H9 (cell line): Measurements from ENCODE around the gene ABR. TPM values are rescaled to one million over a fixed set of nuclear protein-coding genes. Genes with fewer than 3 reads are reported as not detected.

Source experiments
- DNase-seq: peaks from one replicate; pipeline ENCODE4 v3.0.0-alpha.2; 2017
- H2AFZ ChIP-seq: one replicate; pipeline ENCODE4 v1.6.1; 2013; ENCODE audit warnings: mild to moderate bottlenecking, low read length, control low read depth, moderate library complexity
- H2AK5ac ChIP-seq: 2 replicates; pipeline ENCODE4 v1.6.1; 2013; ENCODE audit warnings: low read length, control low read depth, mixed read lengths; ENCODE audit not compliant: insufficient read length
- H2BK120ac ChIP-seq: one replicate; pipeline ENCODE4 v1.6.1; 2013; ENCODE audit warnings: low read depth, mild to moderate bottlenecking, low read length, control low read depth, inconsistent platforms; ENCODE audit not compliant: poor library complexity, severe bottlenecking
- H2BK12ac ChIP-seq: 2 replicates; pipeline ENCODE4 v1.6.1; 2013; ENCODE audit warnings: low read length, control low read depth, mixed read lengths, low read depth; ENCODE audit not compliant: insufficient read length
- H2BK15ac ChIP-seq: 2 replicates; pipeline ENCODE4 v1.6.1; 2013; ENCODE audit warnings: low read depth, low read length, control low read depth
- H2BK20ac ChIP-seq: one replicate; pipeline ENCODE4 v1.6.1; 2013; ENCODE audit warnings: low read depth, mild to moderate bottlenecking, low read length, control low read depth, inconsistent platforms; ENCODE audit not compliant: poor library complexity, severe bottlenecking
- H2BK5ac ChIP-seq: 2 replicates; pipeline ENCODE4 v1.6.1; 2013; ENCODE audit warnings: low read length, control low read depth, mixed read lengths; ENCODE audit not compliant: insufficient read length
- H3K14ac ChIP-seq: 2 replicates; pipeline ENCODE4 v1.6.1; 2013; ENCODE audit warnings: low read length, control low read depth; ENCODE audit not compliant: insufficient read depth
- H3K18ac ChIP-seq: 2 replicates; pipeline ENCODE4 v1.6.1; 2013; ENCODE audit warnings: low read depth, mild to moderate bottlenecking, mixed read lengths, low read length, control low read depth; ENCODE audit not compliant: insufficient read length
- H3K23ac ChIP-seq: 2 replicates; pipeline ENCODE4 v1.6.1; 2013; ENCODE audit warnings: low read length, control low read depth, mixed read lengths, low read depth; ENCODE audit not compliant: insufficient read length
- H3K23me2 ChIP-seq: 2 replicates; pipeline ENCODE4 v1.6.1; 2013; ENCODE audit warnings: low read depth, mild to moderate bottlenecking, mixed read lengths, low read length, control low read depth; ENCODE audit not compliant: insufficient read length, poor library complexity, severe bottlenecking
- H3K27ac ChIP-seq: 2 replicates; pipeline ENCODE4 v1.5.1; 2013; ENCODE audit warnings: low read length, control low read depth, mixed read lengths, low read depth; ENCODE audit not compliant: insufficient read length
- H3K27me3 ChIP-seq: 2 replicates; pipeline ENCODE4 v1.6.1; 2013; ENCODE audit warnings: low read length, control low read depth, inconsistent platforms; ENCODE audit not compliant: insufficient read depth
- H3K4ac ChIP-seq: 2 replicates; pipeline ENCODE4 v1.6.1; 2013; ENCODE audit warnings: low read depth, mild to moderate bottlenecking, control low read depth, inconsistent platforms, low read length, moderate library complexity
- H3K4me1 ChIP-seq: 2 replicates; pipeline ENCODE4 v1.6.1; 2013; ENCODE audit warnings: low read length, control low read depth, inconsistent platforms; ENCODE audit not compliant: insufficient read depth
- H3K4me2 ChIP-seq: 2 replicates; pipeline ENCODE4 v1.6.1; 2013; ENCODE audit warnings: low read length, control low read depth, mixed read lengths; ENCODE audit not compliant: insufficient read length, insufficient read depth
- H3K56ac ChIP-seq: 2 replicates; pipeline ENCODE4 v1.6.1; 2013; ENCODE audit warnings: low read depth, mild to moderate bottlenecking, mixed read lengths, low read length, control low read depth; ENCODE audit not compliant: insufficient read length
- H3K79me1 ChIP-seq: 2 replicates; pipeline ENCODE4 v1.6.1; 2013; ENCODE audit warnings: low read depth, mild to moderate bottlenecking, moderate library complexity, low read length, control low read depth, inconsistent platforms; ENCODE audit not compliant: insufficient read depth, poor library complexity, severe bottlenecking
- H3K79me2 ChIP-seq: 2 replicates; pipeline ENCODE4 v1.6.1; 2013; ENCODE audit warnings: low read length, control low read depth, inconsistent platforms; ENCODE audit not compliant: insufficient read depth
- H3K9ac ChIP-seq: 2 replicates; pipeline ENCODE4 v1.6.1; 2013; ENCODE audit warnings: low read length, control low read depth, mixed read lengths; ENCODE audit not compliant: insufficient read length; ENCODE audit errors: extremely low read depth
- H3K9me3 ChIP-seq: one replicate; pipeline ENCODE4 v1.6.1; 2013; ENCODE audit warnings: low read depth, low read length, inconsistent platforms; ENCODE audit not compliant: control insufficient read depth
- H3T11ph ChIP-seq: one replicate; pipeline ENCODE4 v1.6.1; 2013; ENCODE audit warnings: mild to moderate bottlenecking, low read length, control low read depth, inconsistent platforms
- H4K20me1 ChIP-seq: one replicate; pipeline ENCODE4 v1.6.1; 2013; ENCODE audit not compliant: control insufficient read depth, insufficient read length, insufficient read depth
- H4K5ac ChIP-seq: 2 replicates; pipeline ENCODE4 v1.6.1; 2013; ENCODE audit warnings: low read depth, mild to moderate bottlenecking, mixed read lengths, low read length, control low read depth; ENCODE audit not compliant: insufficient read length
- H4K8ac ChIP-seq: replicated peaks from 2 replicates; pipeline ENCODE4 v1.6.1; 2013; ENCODE audit warnings: low read length, control low read depth, mixed read lengths, low read depth; ENCODE audit not compliant: insufficient read length
- H4K91ac ChIP-seq: 2 replicates; pipeline ENCODE4 v1.6.1; 2013; ENCODE audit warnings: low read depth, mild to moderate bottlenecking, moderate library complexity, mixed read lengths, low read length, control low read depth; ENCODE audit not compliant: insufficient read length
- H3K27ac Mint-ChIP-seq, 3 experiments: 2 replicates in 2 of 3; 3 replicates in 1 of 3; pipeline ENCODE4 v1.8.0; 2020 to 2021; ENCODE audit warnings: mixed read lengths in 3 of 3, mild to moderate bottlenecking in 1 of 3, moderate library complexity in 1 of 3
- H3K27me3 Mint-ChIP-seq: 2 replicates; pipeline ENCODE4 v1.8.0; 2021; ENCODE audit warnings: low read depth, mild to moderate bottlenecking, moderate library complexity, mixed read lengths
- H3K36me3 Mint-ChIP-seq, 3 experiments: 2 replicates in 2 of 3; 3 replicates in 1 of 3; pipeline ENCODE4 v1.8.0; 2020 to 2021; ENCODE audit warnings: low read depth in 3 of 3, mixed read lengths in 3 of 3; ENCODE audit not compliant: insufficient read depth in 1 of 3
- H3K4me1 Mint-ChIP-seq, 2 experiments: 2 replicates each; pipeline ENCODE4 v1.8.0; 2020; ENCODE audit warnings: mixed read lengths in 2 of 2
- H3K4me3 Mint-ChIP-seq, 2 experiments: 2 replicates in 1 of 2; 3 replicates in 1 of 2; pipeline ENCODE4 v1.8.0; 2020 to 2021; ENCODE audit warnings: mild to moderate bottlenecking in 2 of 2, mixed read lengths in 2 of 2, moderate library complexity in 1 of 2
- H3K9me3 Mint-ChIP-seq, 2 experiments: 2 replicates in 1 of 2; 3 replicates in 1 of 2; pipeline ENCODE4 v1.8.0; 2020; ENCODE audit warnings: mild to moderate bottlenecking in 2 of 2, mixed read lengths in 2 of 2, moderate library complexity in 1 of 2
- WGBS: extraction: QIAGEN DNeasy Blood & Tissue Kit; methylation state at CpG from one replicate; pipeline ENCODE4 v1.1.7; 2013; ENCODE audit warnings: missing lambda C conversion rate, low lambda C conversion rate, mixed read lengths; ENCODE audit not compliant: insufficient read length; ENCODE audit errors: extremely low coverage; 5-methylcytosine and 5-hydroxymethylcytosine counted together
- total RNA-seq: library from RNA; stranded (reverse); gene quantifications from 2 replicates; pipeline ENCODE4 v1.2.1, GENCODE V29; 2021
- TF ChIP-seq, protein P1 (sequence below): fragments of 200-600 bp; sonication (generic); conservative IDR thresholded peaks from 3 replicates; pipeline ENCODE4 v1.8.0; 2021; ENCODE audit warnings: antibody characterized with exemption, mild to moderate bottlenecking

The ABR gene
- total RNA-seq, 1 experiment from 2014 or later, result 34.7 TPM

GRCh38 chr17:1229349-1229899 lies 49.6 kb upstream of the ABR start:
- Histone ChIP-seq H3K23ac (no peak overlapping the region), H3K27me3 (peaks cover 41% of the 10 kb centered on the region), H3K18ac (no peak overlapping the region), H3K14ac (no peak overlapping the region; the same call in 1 of the 2 replicates), H3K9ac (no peak overlapping the region), H2BK15ac (no peak overlapping the region), H3K79me2 (no peaks in the 10 kb centered on the region), H2BK5ac (no peak overlapping the region), H4K5ac (no peak overlapping the region), H3K4ac (no peak overlapping the region), H2AK5ac (no peak overlapping the region), H2BK120ac (no peak overlapping the region), H3K23me2 (peaks cover 3% of the 10 kb centered on the region), H2AFZ (no peak overlapping the region), H4K8ac (no peak overlapping the region), H4K91ac (no peak overlapping the region), H2BK20ac (no peak overlapping the region), H3K9me3 (no peaks in the 10 kb centered on the region), H3K4me1 (no peaks in the 10 kb centered on the region), H3K4me2 (peak overlapping the region; percentile 36), H3K27ac (no peak overlapping the region), H4K20me1 (no peaks in the 10 kb centered on the region), H3T11ph (no peak overlapping the region), H3K79me1 (no peaks in the 10 kb centered on the region), H3K56ac (no peak overlapping the region), H2BK12ac (no peak overlapping the region)
- Mint-ChIP-seq H3K4me3 (peak overlapping the region; percentile 34 to 60; a peak in 2 of 5 replicates), H3K27ac (no peak overlapping the region), H3K27me3 (peaks cover 88% of the 10 kb centered on the region), H3K36me3 (peaks cover 2 to 4% (median 2%) of the 10 kb centered on the region in 3 experiments; a peak in 4 of 7 replicates), H3K9me3 (peaks cover 8 to 9% of the 10 kb centered on the region in 2 experiments), H3K4me1 (peaks cover 7 to 12% of the 10 kb centered on the region in 2 experiments)
- TF ChIP-seq, protein P1, sequence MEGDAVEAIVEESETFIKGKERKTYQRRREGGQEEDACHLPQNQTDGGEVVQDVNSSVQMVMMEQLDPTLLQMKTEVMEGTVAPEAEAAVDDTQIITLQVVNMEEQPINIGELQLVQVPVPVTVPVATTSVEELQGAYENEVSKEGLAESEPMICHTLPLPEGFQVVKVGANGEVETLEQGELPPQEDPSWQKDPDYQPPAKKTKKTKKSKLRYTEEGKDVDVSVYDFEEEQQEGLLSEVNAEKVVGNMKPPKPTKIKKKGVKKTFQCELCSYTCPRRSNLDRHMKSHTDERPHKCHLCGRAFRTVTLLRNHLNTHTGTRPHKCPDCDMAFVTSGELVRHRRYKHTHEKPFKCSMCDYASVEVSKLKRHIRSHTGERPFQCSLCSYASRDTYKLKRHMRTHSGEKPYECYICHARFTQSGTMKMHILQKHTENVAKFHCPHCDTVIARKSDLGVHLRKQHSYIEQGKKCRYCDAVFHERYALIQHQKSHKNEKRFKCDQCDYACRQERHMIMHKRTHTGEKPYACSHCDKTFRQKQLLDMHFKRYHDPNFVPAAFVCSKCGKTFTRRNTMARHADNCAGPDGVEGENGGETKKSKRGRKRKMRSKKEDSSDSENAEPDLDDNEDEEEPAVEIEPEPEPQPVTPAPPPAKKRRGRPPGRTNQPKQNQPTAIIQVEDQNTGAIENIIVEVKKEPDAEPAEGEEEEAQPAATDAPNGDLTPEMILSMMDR, result no peak
- DNase-seq, result peak; percentile 60
- WGBS, result no CpG with 5 or more reads among the region's 74 CpGs
